Measurements from ENCODE around the gene PDZD2. TPM values are rescaled to one million over a fixed set of nuclear protein-coding genes. Genes with fewer than 3 reads are reported as not detected.
A peak's percentile ranks its signal among the peaks of the same experiment; 100 is the strongest.

PDZD2 gene
- total RNA-seq, 1 donor from 2014 or later = 23.3 TPM

- Mint-ChIP-seq H3K27me3 (ENCODE audit: unreplicated experiment) (peaks cover 7% of the 10 kb centered on the region), H3K9me3 (ENCODE audit: unreplicated experiment) (peaks cover 5% of the 10 kb centered on the region), H3K27ac (ENCODE audit: unreplicated experiment) (no peak overlapping the region), H3K4me1 (ENCODE audit: low read depth, unreplicated experiment) (no peaks in the 10 kb centered on the region), H3K36me3 (ENCODE audit: unreplicated experiment) (peaks cover 6% of the 10 kb centered on the region), H3K4me3 (ENCODE audit: unreplicated experiment) (no peak overlapping the region)
- no peak for TF ChIP-seq CTCF (IDR thresholded peaks at IDR 0.05; ENCODE audit: partially characterized antibody, unreplicated experiment)
- DNase-seq = no peak
Observed at GRCh38 chr5:31798168-31798567, 159.2 kb downstream of the PDZD2 start.

- Mint-ChIP-seq H3K4me1 (ENCODE audit: low read depth, unreplicated experiment) (no peaks in the 10 kb centered on the region), H3K4me3 (ENCODE audit: unreplicated experiment) (no peak overlapping the region), H3K27me3 (ENCODE audit: unreplicated experiment) (peaks cover 7% of the 10 kb centered on the region), H3K36me3 (ENCODE audit: unreplicated experiment) (peaks cover 6% of the 10 kb centered on the region), H3K9me3 (ENCODE audit: unreplicated experiment) (peaks cover 8% of the 10 kb centered on the region), H3K27ac (ENCODE audit: unreplicated experiment) (no peak overlapping the region)
- DNase-seq = no peak
- TF ChIP-seq CTCF (IDR thresholded peaks at IDR 0.05; ENCODE audit: partially characterized antibody, unreplicated experiment) = no peak
Observed at GRCh38 chr5:31800351-31800750, 161.4 kb downstream of the PDZD2 start.

- Mint-ChIP-seq H3K27me3 (ENCODE audit: unreplicated experiment) (no peaks in the 10 kb centered on the region), H3K9me3 (ENCODE audit: unreplicated experiment) (peaks cover 11% of the 10 kb centered on the region), H3K4me3 (ENCODE audit: unreplicated experiment) (no peak overlapping the region), H3K36me3 (ENCODE audit: unreplicated experiment) (no peaks in the 10 kb centered on the region), H3K4me1 (ENCODE audit: low read depth, unreplicated experiment) (peaks cover 16% of the 10 kb centered on the region), H3K27ac (ENCODE audit: unreplicated experiment) (no peak overlapping the region)
- TF ChIP-seq CTCF (IDR thresholded peaks at IDR 0.05; ENCODE audit: partially characterized antibody, unreplicated experiment) = no peak
- DNase-seq = no peak
Observed at GRCh38 chr5:31805785-31806400, 167.0 kb downstream of the PDZD2 start.

GRCh38 chr5:31806561-31806960, 167.6 kb downstream of the PDZD2 start:
- Mint-ChIP-seq H3K4me3 (ENCODE audit: unreplicated experiment) (no peak overlapping the region), H3K36me3 (ENCODE audit: unreplicated experiment) (no peaks in the 10 kb centered on the region), H3K27ac (ENCODE audit: unreplicated experiment) (no peak overlapping the region), H3K9me3 (ENCODE audit: unreplicated experiment) (peaks cover 11% of the 10 kb centered on the region), H3K27me3 (ENCODE audit: unreplicated experiment) (no peaks in the 10 kb centered on the region), H3K4me1 (ENCODE audit: low read depth, unreplicated experiment) (peaks cover 16% of the 10 kb centered on the region)
- no peak for TF ChIP-seq CTCF (IDR thresholded peaks at IDR 0.05; ENCODE audit: partially characterized antibody, unreplicated experiment)
- no peak for DNase-seq

- H3K27ac Mint-ChIP-seq (ENCODE audit: unreplicated experiment) = no peak overlapping the region
- H3K27me3 Mint-ChIP-seq (ENCODE audit: unreplicated experiment) = no peaks in the 10 kb centered on the region
- H3K9me3 Mint-ChIP-seq (ENCODE audit: unreplicated experiment) = peaks cover 7% of the 10 kb centered on the region
- H3K36me3 Mint-ChIP-seq (ENCODE audit: unreplicated experiment) = no peaks in the 10 kb centered on the region
- H3K4me1 Mint-ChIP-seq (ENCODE audit: low read depth, unreplicated experiment) = peaks cover 16% of the 10 kb centered on the region
- DNase-seq = no peak
- peak overlapping the region; percentile 1 for H3K4me3 Mint-ChIP-seq (ENCODE audit: unreplicated experiment)
- TF ChIP-seq CTCF (IDR thresholded peaks at IDR 0.05; ENCODE audit: partially characterized antibody, unreplicated experiment) = no peak
Observed at GRCh38 chr5:31807789-31808540, 169.0 kb downstream of the PDZD2 start.

Measured in glutamatergic neuron (in vitro differentiated cells).